A673 (cell line): ENCODE data around the gene CCR5AS.

ENCODE experiments used
- EZH2 ChIP-seq: fragments of 200-600 bp; sonication (generic); IDR thresholded peaks from 2 replicates; pipeline ENCODE4 v1.6.1; 2017; ENCODE audit warnings: borderline replicate concordance, low read depth, mild to moderate bottlenecking, mixed read lengths, antibody characterized with exemption, low read length; ENCODE audit not compliant: poor library complexity, severe bottlenecking
- TF ChIP-seq, protein P1 (sequence below): fragments of 300-800, 200-600 bp; sonication (generic); conservative IDR thresholded peaks from 2 replicates; pipeline ENCODE4 v1.5.1; 2017; ENCODE audit warnings: low read depth, mild to moderate bottlenecking, antibody characterized with exemption, low read length, moderate library complexity, mixed read lengths

DNA sequence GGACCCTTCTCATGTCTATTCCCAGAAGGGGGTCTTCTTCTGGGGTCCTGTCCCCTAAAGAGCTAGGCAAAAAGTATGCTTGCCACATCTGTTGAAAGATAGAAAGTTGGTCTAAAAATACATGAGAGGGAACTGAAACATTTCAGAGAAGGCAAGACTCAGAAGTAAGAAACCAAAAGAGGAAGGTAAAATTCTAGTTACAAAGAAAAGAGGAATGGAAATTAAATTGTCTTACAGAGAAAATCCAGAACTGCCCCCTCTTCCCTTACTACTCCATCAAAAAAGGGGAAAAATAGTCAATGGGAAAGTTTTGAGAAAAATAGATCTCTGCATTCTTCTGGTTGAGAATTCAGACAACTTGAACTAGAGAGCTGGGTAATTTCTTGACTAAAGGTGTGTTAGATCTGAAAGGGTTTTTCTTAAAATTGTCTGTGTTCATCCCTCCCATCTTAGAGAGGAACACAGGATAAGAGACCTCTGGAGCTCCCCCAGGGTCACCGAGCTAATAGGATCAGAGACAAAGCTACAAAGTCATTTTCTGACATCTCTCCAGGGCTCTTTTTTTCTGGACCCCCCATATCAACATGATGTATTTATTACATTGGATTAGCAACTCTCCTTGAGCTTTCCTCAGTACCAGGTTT lies 85.3 kb downstream of the CCR5AS start:
- TF ChIP-seq, protein P1, sequence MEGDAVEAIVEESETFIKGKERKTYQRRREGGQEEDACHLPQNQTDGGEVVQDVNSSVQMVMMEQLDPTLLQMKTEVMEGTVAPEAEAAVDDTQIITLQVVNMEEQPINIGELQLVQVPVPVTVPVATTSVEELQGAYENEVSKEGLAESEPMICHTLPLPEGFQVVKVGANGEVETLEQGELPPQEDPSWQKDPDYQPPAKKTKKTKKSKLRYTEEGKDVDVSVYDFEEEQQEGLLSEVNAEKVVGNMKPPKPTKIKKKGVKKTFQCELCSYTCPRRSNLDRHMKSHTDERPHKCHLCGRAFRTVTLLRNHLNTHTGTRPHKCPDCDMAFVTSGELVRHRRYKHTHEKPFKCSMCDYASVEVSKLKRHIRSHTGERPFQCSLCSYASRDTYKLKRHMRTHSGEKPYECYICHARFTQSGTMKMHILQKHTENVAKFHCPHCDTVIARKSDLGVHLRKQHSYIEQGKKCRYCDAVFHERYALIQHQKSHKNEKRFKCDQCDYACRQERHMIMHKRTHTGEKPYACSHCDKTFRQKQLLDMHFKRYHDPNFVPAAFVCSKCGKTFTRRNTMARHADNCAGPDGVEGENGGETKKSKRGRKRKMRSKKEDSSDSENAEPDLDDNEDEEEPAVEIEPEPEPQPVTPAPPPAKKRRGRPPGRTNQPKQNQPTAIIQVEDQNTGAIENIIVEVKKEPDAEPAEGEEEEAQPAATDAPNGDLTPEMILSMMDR, result no peak
- no peak for TF ChIP-seq EZH2
